Dermis blood vessel endothelial cell (primary cell): ENCODE measurements around the gene KCP. TPM values are rescaled to one million over a fixed set of nuclear protein-coding genes. Genes with fewer than 3 reads are reported as not detected.

ENCODE experiments used
- DNase-seq: peaks from one replicate; pipeline ENCODE4 v3.0.0; 2010
- total RNA-seq: library from RNA; depleted of rRNA; stranded (reverse); fragments of >200 nt; gene quantifications from 2 replicates; pipeline ENCODE4 v1.2.3, GENCODE V29; 2014

The KCP gene
- total RNA-seq, 1 donor from 2014 or later, result 0.17 TPM

DNA sequence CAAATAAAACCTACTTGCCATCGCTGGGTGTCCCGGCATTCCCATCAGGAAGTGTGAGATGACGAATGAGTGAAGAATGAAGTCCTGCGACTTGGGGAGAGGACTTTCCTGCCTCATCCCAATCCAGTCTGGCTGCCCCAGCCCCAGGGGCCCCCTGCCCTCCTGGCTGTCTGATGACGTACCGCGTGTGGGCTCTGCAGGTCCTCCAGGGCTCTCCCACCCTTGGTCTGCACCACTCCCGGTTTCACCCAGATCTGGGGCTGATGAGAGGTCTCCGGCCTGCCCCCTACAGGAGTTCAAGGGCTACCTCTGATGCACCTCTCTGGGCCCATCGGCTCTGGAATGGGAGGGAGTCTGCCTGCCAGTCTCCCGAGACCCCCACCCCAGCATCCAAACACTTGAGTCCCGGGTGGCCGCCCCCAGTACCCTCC, 38.1 kb downstream of the KCP start:
- no peak for DNase-seq

DNA sequence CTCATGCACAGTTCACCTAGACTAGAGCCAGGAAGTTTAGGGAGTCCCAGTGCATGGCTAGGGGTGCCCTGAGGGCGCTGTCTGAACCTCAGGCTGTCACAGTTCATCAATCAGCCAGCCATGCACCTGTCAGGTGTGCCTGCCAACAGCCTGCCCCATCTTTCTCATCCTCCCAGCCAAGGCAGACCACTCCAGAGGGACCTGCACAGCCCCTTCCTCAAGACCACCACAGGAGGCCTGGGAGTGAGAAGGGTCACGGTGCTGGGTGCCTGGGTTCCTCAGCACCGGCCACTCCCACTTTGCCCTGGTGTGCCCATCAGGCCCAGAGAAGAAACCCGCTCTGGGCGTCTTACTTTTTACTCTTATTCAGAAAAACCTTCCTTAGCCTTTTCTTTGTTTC, 39.5 kb downstream of the KCP start:
- DNase-seq, result no peak

DNA sequence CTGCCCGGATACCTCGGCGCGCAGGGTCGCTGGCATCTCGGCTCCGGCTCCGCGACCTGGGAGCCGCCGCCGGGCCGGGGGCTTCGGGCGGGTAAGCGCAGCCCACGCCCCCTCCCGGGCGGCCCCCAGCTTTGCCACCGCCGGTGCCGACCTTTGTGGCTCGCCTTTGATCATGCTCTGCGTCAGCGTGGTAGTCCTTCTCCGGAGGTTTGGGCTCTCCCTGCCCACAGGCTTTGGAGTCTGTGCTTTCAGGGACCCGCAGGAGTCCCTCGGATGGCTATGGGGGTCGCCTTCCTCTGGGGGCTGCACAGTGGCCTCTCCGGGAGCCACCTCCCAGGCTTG, 40.6 kb downstream of the KCP start:
- DNase-seq, result no peak

DNA sequence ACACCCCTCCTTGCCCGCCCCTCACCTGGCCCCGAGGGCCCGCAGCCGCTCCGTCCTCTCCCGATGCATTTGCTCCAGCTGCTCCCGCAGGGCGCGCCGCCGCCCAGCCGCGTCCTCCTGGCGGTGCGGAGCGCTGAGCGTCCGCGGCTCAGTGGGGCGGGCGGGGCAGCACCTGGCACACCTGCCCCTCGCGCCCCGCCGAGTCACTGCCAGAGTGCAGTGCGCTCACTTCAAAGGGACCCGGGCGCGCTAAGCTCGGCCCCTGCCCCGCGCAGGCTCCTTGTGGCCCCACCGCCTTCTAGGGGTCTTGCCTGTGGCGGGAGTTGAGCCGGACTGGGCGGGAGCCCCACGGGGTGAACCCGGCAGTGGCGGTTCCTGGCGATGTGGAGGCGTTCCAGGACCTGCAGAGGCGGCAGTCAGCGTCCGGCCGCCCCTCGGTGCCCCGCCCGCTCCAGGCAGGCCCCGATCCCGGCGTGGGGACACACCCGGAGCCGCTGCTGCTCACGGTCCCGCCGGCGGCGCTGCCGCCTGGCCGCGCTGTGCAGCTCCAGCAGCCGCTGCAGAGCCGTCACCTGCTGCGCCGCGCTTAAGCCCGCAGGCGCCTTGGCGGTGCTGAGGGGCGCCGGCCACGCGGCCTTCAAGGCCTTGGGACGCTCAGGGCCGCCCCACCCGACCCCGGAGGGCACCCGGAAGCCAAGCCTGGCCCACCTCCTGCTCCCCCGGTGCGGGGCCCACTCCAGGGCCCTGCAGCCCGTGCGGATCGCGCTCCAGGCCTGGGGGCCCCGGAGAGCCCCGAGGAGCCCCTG, 41.2 kb downstream of the KCP start:
- DNase-seq, result peak; percentile 59

DNA sequence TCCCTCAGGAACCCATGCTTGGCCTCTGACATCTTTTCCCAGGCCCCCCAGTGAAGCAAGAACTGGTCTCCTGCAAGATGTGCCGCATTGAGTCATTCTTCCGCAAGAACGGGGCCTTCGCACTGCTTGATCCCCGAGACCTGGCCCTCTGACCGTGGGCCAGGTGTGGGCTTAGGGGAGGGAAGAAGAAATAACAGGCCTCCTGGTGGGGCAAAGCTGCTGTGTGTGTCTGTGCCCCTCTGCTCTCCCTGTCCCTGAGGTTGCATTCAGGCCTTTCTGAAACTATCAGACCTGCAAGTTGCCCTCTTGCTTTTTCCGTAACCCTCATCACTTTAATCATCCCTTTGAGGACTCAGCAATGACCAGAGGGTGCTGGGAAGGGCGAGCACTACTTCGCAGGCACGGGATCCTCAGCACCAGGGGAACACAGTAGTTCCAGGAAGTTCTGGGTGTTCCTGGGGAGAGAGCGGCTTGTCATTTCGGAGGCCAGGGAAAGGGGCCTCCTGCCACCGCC, 41.8 kb downstream of the KCP start:
- DNase-seq, result no peak

DNA sequence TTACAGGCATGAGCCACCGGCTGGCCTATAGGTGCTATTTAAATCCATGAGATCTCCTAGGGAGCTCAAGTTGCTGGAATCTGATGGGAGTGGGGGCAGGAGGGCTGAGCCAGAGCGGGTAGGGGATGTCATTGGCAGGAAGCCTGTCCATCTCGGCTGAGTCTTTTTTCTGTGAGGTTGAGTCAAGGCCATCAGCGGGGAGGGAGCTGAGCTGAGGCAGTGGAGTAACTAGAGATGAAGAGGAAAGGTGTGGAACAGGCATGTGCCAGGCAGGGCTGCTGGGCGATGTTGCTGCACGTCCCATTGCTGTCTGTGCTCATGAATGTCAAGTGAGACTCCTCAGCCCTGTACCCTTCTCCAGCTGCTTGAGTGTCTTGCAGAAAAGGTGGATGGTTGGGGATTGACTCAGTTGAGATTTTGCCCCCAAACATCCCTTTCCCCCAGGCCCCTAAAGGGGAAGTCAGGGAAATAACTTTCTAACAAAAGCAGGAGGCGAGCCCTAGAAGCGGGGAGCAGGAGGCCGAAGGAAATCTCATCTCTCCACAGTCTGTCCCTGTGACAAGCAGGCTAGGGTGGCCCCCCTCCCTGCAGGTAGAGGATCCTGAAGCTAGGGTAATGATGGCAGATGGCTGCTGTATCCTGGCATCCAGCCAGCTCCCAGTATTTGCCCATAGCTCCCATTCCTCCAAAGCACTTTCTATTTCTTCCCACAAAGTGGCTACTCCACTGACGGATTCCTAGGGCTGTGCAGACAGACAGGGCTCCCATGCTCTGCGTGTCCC, 42.5 kb downstream of the KCP start:
- DNase-seq, result no peak

DNA sequence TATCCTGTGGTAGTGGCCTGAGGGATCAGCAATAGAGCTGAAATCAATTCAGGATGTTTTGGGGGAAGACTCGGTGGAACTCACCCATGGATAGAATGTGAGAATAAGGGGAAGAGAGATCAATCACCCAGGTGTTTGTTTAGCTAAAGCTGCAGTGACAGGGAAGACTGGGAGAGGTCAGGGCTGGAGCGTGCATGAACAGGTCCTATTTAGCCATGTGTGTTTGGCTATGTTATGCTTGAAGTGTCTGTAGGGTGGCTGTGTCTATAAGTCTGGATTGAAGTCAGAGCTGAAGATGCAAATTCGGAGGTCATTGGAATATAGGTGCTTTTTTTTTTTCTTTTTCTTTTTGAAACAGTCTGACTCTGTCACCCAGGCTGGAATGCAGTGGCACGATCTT, 43.3 kb downstream of the KCP start:
- no peak for DNase-seq

DNA sequence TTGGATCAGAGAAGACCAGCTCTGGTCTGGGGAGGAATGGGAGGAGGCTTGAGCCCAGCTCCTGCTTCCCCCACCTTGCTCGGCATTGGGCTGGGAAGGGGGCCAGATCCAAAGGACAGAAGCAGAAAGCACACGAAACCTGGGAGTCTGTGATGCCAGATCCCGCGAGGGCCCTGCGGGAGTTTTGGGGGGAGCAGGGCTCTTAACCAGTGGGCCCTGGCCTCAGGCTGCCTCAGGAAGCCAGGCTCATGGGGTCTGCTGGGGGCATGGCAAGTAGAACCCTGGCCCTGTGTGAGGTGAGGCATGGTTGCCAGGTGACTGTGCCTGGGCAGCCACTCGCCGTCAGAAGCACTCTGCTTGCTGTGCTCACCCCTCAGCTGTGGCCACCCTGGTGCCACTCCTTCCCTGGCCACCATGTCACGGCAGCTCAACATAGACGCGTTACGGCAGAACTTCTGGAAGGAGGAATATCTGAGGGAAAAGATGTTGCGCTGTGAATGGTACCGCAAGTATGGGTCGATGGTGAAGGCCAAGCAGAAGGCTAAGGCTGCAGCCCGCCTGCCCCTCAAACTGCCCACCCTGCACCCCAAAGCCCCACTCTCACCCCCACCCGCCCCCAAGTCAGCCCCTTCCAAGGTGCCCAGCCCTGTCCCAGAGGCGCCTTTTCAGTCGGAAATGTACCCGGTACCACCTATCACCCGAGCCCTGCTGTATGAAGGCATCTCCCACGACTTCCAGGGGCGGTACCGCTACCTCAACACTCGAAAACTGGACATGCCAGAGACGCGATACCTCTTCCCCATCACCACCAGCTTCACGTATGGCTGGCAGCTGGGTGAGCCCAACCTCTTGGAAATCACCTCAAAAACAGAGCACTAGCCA, 44.3 kb downstream of the KCP start:
- DNase-seq, result no peak

DNA sequence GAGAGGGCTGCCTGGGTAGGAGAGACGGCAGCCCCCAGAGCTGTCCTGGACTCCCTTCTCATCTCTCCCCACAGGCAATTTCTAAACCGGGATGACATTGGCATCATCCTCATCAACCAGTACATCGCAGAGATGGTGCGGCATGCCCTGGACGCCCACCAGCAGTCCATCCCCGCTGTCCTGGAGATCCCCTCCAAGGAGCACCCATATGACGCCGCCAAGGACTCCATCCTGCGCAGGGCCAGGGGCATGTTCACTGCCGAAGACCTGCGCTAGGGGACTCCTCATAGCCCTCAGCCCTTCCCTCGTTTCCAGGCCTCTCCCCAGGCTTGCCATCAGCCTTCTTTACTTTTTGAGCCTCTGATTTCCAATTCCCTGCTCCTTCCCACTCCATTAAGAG, 45.2 kb downstream of the KCP start:
- no peak for DNase-seq

DNA sequence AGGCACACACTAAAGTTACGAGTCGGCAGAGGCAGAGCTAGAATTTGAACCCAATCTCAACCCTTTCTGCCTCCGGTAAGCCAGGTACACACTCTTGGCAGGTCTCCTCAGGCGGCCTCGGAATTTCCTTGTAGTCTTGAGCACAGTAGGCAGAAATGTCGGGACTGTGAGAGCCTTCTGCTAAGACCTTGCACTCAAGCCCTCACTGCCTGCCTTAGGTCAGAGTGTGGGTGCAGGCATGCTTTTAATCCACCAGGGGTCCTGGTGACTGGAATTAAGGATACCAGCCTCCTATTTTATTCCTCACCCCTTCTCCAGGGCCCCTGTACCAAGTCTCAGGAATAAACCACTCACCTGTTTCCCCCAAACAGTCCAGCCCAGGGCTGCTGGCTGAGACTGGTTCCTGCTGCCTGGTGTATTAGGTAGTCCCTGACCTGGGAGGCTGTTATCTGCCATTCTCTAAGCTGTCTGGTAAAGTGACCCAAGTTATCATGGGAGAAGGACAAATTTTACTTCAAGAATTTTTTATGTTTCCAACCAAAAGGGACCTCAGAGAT, 47.0 kb downstream of the KCP start:
- DNase-seq, result peak; percentile 84

DNA sequence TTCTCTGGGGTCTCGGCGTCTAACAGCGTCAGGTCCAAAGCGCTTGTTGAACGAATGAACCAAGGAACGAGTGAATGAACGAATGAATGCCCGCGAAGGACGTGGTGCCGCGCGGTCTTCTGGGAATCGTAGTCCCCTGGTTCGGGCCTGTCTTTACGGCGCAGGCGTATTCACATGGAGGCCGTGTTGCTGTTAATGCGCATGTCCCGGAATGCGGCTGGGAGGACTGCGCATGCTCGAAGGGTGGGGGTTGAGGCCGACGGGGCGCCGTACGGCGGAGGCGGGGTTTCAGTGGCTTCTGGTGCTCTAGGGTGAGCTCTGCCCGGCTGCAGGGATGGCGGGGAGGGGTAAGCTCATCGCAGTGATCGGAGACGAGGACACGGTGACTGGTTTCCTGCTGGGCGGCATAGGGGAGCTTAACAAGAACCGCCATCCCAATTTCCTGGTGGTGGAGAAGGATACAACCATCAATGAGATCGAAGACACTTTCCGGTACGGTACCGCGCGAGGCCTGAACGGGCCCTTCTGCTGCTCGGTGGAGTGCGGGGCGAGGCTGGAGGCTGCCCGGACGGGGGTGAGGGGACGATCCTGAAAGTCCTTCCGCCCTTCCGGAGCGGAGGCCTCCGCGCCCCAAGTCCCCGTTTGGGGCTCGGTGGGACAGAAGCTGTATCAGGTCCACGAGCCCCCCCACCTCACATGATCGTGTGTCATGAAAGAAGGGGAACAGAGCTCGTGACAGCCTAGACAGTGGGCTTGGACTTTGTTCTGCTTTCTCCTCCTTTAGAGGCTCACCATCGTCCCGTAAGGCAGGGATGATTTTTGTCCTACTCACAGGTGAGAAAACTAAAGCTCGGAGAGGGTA, 47.7 kb downstream of the KCP start, which contains the start of gene ATP6V1F:
TSS of gene ATP6V1F (plus strand) at position 286 of the 862 bp plus-strand sequence. CDS start at position 335, 49 bp downstream.
- peak; percentile 98 for DNase-seq

DNA sequence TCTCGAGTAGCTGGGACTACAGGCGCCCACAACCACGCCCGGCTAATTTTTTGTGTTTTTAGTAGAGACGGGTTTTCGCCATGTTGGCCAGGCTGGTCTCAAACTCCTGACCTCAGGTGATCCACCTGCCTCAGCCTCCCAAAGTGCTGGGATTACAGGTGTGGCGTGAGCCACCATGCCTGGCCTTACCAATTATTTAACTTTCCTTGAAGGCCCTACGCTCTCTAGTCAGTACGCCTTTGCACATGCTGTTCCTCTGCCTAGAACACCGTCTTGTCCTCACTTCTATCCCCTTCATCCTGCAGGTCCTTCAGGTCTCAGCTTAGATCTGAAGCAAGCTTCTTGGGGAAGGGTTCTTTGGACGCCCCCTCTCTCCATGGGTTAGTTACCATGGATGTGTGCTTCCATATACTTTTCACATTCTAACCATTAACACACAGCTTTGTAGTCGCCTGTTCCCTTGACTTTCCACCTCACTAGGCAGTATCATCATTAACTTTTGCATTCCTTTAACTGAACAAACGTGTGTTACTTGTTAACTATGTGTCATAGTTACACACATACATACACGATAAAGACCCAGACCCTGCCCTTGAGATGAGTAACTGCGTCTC, 48.4 kb downstream of the KCP start:
- DNase-seq, result no peak

DNA sequence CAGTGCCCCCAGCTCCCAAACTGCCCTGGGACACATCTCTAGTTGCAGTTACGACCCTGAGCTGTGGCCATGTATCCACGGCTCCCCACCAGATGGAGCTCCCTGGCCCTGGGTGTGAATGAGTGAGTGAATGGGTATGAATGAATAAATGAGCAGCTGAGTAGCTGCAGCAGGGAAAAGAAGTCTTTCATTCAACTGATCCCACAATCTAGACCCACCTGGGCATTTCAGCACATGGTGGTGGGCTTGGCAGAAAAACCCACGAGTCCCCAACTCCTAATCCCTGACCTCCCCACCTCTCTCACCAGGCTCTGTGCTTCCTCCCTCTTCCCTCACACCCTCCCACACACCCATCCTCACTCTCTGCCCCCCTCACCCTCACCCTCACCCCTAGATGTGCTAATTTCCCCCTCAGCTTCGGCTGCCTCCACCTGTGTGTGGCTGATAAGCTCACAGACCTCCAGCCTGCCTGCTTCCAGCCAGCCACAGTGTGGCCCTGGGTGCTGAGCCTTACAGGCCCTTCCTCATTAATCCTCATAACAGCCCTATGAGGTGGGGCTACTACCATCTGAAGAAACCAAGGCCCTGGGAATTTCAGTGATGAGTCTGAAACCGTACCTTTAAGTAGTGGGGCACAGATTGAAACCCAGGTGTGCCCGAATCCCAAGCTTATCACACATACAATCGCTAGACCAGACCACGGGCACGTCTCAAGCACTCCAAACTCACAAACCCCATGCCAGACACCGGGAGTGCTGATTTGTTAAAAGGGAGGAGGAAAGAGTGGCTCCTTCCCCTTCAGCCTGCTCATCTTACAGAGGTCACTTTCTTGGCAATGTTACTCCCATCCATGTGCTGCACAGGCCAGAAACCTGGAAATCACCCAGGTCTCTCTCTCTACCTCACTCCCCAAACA, 50.1 kb downstream of the KCP start:
- DNase-seq, result peak; percentile 41

DNA sequence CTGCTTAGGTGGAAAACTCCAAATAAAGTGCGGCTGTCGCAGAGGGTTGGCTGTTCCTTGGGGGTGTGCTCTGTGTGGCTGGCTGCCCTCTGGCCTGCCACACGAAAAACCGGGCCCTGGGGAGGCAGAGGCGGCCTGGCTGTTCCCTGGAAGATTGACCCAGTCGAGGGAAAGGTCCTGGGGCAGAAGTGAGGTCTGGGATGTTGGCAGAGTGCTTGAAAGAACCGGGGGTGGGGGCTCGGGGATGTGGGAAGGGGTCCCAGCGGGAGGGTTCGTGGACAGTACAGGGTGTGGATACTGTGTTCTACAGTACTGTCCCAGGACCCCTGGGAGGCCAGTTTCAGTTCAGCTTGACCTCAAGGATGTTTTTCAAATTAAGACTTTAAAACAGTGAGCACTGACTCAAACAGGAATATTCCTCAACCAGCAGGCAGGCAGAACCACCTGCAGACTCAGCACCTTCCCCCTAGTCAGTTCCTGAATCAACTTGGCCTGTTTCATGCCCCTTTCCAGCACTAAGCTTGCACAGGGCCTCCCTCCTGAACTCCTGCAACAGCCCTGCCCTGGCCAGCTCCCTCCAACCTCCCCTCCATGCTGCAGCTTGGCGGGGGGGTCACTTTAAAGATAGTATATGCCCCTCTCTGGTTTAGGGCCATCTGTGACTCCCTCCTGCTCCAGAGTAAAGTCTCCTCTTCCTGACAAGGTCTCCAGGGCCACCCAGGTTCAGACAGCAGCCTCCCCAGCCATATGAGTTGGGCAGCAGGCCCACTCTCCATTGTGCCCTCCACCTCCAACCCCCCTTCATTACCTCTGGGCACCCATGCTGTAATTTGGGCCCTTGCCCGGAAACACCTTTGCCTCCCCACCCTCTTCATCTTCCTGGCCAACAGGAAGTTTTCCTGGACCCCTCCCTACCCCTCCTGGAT, 51.0 kb downstream of the KCP start:
- peak; percentile 21 for DNase-seq

DNA sequence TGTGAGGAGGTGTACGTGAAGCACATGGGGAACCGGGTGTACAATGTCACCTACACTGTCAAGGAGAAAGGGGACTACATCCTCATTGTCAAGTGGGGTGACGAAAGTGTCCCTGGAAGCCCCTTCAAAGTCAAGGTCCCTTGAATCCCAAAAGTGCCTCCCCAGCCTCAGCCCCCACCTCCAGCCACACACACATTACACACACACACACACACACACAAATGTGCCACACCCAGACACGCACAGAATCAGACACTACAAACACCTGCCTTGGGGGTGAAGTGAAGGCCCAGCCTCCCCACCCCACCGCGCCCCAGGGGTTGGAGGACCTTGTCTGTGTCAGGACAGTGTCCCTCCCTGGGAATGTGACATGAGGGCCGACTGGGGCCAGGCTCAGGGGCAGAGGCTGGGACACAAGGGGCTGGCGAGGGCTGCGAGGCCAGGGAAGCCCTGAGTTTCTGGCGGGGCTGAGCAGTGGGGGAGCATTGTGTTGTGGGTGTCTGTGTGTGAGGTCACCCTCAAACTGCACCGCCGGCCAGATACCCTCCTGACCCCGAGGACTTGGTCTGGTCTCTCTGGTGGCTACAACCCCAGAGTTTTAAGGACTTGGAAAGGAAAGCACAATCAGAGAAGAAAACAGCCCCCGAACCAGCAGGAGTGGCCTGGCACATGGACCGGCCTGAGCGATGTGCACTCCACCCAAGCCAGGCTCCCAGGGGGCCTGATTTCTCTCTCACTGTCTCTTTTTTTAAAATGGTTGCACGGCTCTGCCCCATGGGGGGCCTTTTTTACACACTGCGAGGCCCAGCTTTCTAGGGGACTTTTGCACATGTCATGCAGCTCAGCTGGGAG, 51.9 kb downstream of the KCP start:
- no peak for DNase-seq

DNA sequence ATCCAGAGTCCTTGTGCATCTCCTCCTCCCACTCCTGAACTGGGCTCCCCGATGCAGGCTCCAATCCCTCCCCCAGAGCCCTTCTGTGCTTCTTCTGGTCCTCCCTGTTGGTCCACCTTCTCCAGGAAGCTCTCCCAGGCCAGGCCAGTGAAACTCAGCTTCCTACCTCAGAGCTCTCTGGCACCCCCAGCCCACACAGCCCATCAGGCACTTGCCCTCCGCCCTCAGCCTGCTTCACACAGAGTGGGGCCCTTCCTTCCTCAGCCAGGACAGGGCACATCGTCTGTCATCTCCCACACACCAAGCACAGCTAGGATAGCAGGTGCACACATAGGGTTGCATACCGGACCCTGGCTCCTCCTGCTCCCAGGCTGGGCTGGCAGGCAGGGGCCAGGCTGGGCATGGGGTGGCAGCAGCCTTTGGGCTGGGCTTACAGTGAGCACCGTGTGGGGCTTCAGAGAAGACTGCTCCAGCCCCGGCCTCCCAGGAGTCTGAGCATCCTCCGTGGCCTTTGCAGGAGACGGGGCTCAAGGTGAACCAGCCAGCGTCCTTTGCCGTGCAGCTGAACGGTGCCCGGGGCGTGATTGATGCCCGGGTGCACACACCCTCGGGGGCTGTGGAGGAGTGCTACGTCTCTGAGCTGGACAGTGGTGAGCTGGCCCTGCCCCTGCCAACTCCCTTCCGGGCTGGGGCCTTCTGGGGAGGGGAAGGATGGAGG, 54.3 kb downstream of the KCP start:
- DNase-seq, result no peak

DNA sequence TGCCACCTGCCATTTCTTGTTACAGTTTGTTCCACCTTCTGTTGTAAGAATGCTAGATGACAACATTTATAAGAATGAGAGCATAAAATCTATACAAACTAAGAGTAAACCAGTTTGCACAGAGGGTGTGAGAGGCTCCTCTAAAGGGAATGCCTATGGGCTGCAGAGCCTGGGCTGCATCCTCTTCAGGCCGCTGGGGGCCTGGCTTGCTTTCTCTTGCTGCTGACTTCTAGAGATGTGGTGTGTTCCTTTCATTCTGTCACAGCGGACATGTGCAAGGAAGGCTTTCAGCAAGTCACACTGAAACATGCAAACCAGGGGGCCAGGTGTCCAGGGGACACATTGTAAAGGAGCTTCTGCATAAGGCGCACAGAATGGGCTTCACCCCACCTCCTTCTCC, 55.0 kb downstream of the KCP start:
- DNase-seq, result no peak
